Hematopoietic multipotent progenitor cell treated with erythropoietin and hydrocortisone succinate and interleukin-3 and kit ligand, for 4 days (in vitro differentiated cells): Measurements from ENCODE around the gene VPS41.

Source experiments
- DNase-seq: peaks from one replicate; pipeline ENCODE4 v3.0.0-alpha.2; 2015

The VPS41 gene

GRCh38 chr7:38905056-38905759, 3.8 kb downstream of the VPS41 start:
- DNase-seq, result no peak

GRCh38 chr7:38903057-38903456, 5.9 kb downstream of the VPS41 start:
- DNase-seq, result no peak

DNA sequence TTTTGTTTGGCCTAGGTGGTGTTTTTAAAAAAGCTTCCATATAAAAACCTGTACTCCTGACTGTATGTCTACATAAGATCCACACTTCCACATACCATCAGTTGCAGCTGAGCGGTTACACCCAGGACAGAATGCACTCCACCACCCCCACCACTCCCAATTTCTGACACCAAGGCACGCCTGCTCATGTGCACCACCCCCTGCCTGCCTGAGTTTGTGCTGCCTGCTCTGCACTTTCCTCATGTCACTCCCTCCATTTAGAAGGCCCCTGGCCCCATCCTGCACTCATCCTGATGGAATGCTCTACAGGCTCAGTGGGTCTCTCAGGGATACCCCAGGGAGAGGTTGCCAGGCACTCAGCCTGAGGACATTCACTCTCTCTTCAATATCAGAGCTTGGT, 6.5 kb downstream of the VPS41 start:
- DNase-seq, result peak; percentile 43

DNA sequence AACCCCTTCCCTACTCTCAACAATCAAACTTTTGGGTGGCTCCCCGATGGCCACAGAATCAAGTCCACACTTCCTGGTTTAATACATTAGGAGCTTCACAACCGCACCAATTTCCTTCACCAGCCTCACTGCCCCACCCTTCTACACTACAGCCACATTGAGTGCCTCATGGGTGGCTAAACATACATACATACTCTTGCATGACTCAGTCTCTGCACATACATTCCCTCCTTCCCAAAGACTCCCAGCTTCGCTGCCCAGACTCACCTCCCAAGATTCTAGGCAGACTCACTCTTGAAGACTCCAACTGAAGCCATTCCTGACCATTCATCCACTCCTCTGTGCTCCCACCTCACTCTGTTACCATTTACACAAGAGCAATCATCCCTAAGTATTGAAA, 15.9 kb downstream of the VPS41 start:
- DNase-seq, result no peak

GRCh38 chr7:38890597-38890996, 18.4 kb downstream of the VPS41 start:
- no peak for DNase-seq

- DNase-seq, result no peak
Measured at GRCh38 chr7:38889872-38890432, 19.0 kb downstream of the VPS41 start.

- DNase-seq, result no peak
Measured at GRCh38 chr7:38889079-38889478, 19.9 kb downstream of the VPS41 start.

DNA sequence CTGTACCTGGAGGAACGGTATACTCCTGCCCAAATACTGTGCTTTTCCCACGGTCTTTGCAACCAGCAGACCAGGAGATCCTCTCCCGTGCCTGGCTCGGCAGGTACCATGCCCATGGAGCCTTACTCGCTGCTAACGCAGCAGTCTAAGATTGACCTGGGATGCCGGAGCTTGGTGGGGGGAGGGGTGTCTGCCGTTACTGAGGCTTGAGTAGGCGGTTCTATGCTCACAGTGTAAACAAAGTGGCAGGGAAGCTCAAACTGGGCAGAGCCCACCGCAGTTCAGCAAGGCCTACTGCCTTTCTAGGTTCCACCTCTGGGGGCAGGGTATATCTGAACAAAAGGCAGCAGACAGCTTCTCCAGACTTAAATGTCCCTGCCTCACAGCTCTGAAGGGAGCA, 22.7 kb downstream of the VPS41 start:
- DNase-seq, result no peak

DNA sequence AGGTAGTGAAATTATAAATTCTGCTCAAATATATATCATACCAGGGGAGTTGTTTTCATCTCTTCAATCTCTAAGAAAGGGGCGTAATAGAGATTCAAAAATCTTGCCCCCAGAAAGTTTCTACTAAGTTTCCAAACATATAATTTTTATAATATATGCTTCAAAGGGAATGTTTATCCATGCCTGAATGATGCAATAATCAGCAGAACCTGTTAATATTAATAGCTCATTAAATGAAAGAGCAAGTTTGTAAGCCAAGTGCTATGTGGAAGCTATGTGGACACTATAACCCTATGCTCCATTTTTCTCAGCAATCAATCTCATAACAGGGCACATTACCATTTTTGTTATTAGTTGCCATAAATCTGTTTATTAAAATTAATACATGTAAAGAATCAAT, 25.3 kb downstream of the VPS41 start:
- DNase-seq, result no peak

DNA sequence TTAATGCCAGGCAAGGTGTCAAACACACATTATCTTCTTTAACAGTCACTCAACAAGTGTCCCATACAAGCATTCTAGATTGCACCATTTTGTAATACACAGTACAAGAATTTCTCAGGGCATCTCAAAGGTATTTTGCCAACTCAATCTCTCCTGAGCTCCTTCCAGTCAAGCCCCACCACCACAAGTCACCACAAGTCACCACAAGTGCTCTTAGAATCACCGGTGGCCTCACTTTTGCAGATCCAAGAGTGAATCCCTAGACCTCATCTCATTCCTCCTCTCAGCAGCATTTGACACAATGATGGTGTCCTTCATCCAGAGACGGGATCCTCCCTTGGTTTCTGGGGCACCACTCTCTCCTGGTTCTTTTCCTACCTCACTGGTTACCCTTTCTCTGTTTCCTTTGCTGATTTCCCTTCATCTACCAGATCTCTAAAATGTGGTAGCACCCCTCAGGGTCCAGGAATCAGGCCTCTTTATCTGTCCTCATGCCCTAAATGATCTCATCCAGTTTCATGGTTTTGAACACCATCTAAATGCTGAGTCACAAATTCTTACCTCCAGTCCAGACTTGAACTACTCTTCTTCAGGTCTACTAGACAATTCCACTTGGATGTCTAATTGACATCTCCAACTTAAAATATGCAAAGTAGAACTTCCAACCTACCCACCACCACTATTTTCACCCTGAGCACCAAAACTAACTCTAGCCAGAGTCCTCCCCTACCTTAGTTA, 26.9 kb downstream of the VPS41 start:
- no peak for DNase-seq

DNA sequence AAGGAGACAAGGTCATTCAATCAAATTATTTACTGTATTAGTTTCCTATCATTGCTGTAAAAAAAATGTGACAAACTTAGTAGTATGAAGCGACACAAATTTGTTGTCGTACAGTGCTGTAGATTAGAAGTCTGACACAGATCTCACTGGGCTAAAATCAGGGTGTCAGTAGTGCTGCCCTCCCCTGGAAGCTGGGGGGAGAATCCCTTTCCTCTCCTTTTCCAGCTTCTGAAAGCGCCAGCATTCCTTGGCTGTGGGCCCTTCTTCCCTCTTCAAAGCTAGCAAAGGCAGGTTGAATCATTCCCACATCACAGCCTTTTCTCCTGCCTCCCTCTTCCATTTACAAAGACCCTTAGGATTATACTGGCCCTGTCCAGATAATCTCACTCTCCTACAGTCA, 28.0 kb downstream of the VPS41 start:
- no peak for DNase-seq

- no peak for DNase-seq
Measured at GRCh38 chr7:38880454-38880853, 28.5 kb downstream of the VPS41 start.

- DNase-seq, result peak; percentile 30
Measured at GRCh38 chr7:38880035-38880434, 29.0 kb downstream of the VPS41 start.

- DNase-seq, result peak; percentile 37
Measured at GRCh38 chr7:38878694-38879457, 30.1 kb downstream of the VPS41 start.

DNA sequence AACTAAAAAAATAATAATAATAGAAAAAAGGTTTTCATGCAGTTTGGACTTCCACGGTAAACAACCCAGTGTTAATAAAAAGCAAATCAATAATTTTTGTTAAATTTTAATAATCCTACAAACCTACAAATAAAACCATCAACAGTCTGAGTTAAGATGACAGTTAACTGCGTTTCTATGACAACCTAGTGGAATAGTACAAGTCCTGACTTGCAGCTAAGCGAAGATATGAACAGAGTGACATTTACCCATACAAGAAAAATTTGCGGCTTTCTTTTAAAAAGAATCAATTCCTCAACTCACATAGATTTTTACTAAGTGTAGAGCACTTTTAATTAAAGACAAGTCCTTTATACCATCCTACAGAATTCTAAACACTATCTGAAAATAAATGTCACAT, 35.6 kb downstream of the VPS41 start:
- no peak for DNase-seq

GRCh38 chr7:38872202-38872601, 36.8 kb downstream of the VPS41 start:
- no peak for DNase-seq

DNA sequence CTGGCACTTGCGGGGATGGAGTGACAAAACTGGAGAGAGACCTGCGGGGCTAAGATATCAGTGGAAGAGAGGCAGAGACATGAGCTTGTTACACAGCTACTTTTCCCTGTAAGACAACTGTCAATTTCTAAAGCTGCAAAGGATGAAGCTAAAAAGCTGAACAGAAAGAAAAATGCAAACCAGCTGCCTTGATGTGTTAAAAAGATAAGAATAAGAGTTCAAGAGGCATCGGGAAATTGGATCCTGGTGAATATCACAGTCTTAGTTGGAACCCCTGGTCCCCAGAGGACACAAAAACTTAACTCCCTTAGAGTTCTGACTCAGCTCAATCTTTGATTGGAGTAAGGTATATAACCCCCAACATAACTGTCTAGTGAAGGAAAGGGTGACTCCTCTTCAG, 38.8 kb downstream of the VPS41 start:
- no peak for DNase-seq

- DNase-seq, result no peak
Measured at GRCh38 chr7:38863601-38864291, 45.2 kb downstream of the VPS41 start.

DNA sequence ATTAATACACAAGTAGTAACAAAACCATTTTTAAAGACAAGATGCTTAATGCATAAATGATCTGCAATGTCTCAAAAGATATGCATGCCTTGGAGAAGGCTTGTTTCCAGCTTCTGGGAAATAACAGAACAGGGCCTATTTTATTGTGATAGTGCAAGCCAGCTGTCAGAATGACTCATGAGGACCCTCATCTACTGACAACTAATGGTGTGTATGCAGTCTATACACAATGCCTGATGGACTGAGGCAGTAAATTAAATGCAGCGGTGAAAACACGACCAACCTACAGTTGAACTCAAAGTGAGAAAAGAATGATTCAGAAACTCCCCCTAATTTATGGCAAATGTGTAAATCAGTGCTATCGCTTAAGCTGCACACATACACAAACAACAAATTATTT, 46.3 kb downstream of the VPS41 start:
- no peak for DNase-seq

GRCh38 chr7:38858259-38858884, 50.6 kb downstream of the VPS41 start:
- DNase-seq, result no peak

DNA sequence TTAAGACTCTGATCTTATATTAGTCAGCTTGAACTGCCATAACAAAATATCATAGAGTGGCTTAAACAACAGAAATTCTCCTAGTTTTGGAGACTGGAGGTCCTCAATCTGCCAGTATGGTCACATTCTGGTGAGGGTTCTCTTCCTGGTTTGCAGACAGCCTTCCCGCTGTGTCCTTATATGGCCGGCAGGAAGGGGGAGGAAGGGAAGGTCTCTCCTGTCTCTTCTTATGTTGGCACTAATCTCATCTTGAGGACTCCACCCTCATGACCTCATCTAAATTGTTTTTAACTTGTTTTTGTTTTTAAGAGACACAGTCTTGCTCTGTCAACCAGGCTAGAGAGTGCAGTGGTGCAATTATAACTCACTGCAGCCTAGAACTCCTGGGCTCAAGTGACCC, 53.1 kb downstream of the VPS41 start:
- DNase-seq, result peak; percentile 22

GRCh38 chr7:38855386-38855785, 53.6 kb downstream of the VPS41 start:
- no peak for DNase-seq
